ENCODE results near the gene TPM1.

The TPM1 gene

GRCh38 chr15:63015618-63016017 lies 26.9 kb upstream of the TPM1 start:
- DNase-seq (ENCODE audit: low read depth in 2 of 2, low spot score in 1 of 2), result no peak

GRCh38 chr15:63016234-63016633 lies 26.3 kb upstream of the TPM1 start:
- no peak for DNase-seq (ENCODE audit: low read depth in 2 of 2, low spot score in 1 of 2)

- DNase-seq (ENCODE audit: low read depth in 2 of 2, low spot score in 1 of 2), result no peak
Measured at GRCh38 chr15:63018639-63019038, 23.9 kb upstream of the TPM1 start.

GRCh38 chr15:63019511-63020109 lies 22.9 kb upstream of the TPM1 start:
- no peak for DNase-seq (ENCODE audit: low read depth in 2 of 2, low spot score in 1 of 2)

GRCh38 chr15:63020128-63020527 lies 22.4 kb upstream of the TPM1 start:
- DNase-seq (ENCODE audit: low read depth in 2 of 2, low spot score in 1 of 2), result no peak

GRCh38 chr15:63020759-63021430 lies 21.7 kb upstream of the TPM1 start:
- DNase-seq (ENCODE audit: low read depth in 2 of 2, low spot score in 1 of 2), result no peak

- DNase-seq (ENCODE audit: low read depth in 2 of 2, low spot score in 1 of 2), result no peak
Measured at GRCh38 chr15:63022181-63022580, 20.4 kb upstream of the TPM1 start.

- DNase-seq (ENCODE audit: low read depth in 2 of 2, low spot score in 1 of 2), result no peak
Measured at GRCh38 chr15:63022663-63023062, 19.9 kb upstream of the TPM1 start.

GRCh38 chr15:63023351-63023945 lies 19.1 kb upstream of the TPM1 start:
- DNase-seq (ENCODE audit: low read depth in 2 of 2, low spot score in 1 of 2), result no peak

- no peak for DNase-seq (ENCODE audit: low read depth in 2 of 2, low spot score in 1 of 2)
Measured at GRCh38 chr15:63025460-63025859, 17.1 kb upstream of the TPM1 start.

- no peak for DNase-seq (ENCODE audit: low read depth in 2 of 2, low spot score in 1 of 2)
Measured at GRCh38 chr15:63027646-63028045, 14.9 kb upstream of the TPM1 start.

- DNase-seq (ENCODE audit: low read depth in 2 of 2, low spot score in 1 of 2), result no peak
Measured at GRCh38 chr15:63028442-63029110, 14.0 kb upstream of the TPM1 start.

- no peak for DNase-seq (ENCODE audit: low read depth in 2 of 2, low spot score in 1 of 2)
Measured at GRCh38 chr15:63029676-63030075, 12.9 kb upstream of the TPM1 start.

GRCh38 chr15:63030101-63030551 lies 12.4 kb upstream of the TPM1 start:
- no peak for DNase-seq (ENCODE audit: low read depth in 2 of 2, low spot score in 1 of 2)

GRCh38 chr15:63034578-63034977 lies 8.0 kb upstream of the TPM1 start:
- DNase-seq (ENCODE audit: low read depth in 2 of 2, low spot score in 1 of 2), result no peak

GRCh38 chr15:63035253-63035652 lies 7.3 kb upstream of the TPM1 start:
- DNase-seq (ENCODE audit: low read depth in 2 of 2, low spot score in 1 of 2), result no peak

GRCh38 chr15:63035977-63036376 lies 6.6 kb upstream of the TPM1 start:
- DNase-seq (ENCODE audit: low read depth in 2 of 2, low spot score in 1 of 2), result no peak

GRCh38 chr15:63037976-63038720 lies 4.4 kb upstream of the TPM1 start:
- DNase-seq (ENCODE audit: low read depth in 2 of 2, low spot score in 1 of 2), result no peak

GRCh38 chr15:63038926-63039673 lies 3.4 kb upstream of the TPM1 start:
- no peak for DNase-seq (ENCODE audit: low read depth in 2 of 2, low spot score in 1 of 2)

GRCh38 chr15:63039811-63040210 lies 2.7 kb upstream of the TPM1 start:
- no peak for DNase-seq (ENCODE audit: low read depth in 2 of 2, low spot score in 1 of 2)

- DNase-seq (ENCODE audit: low read depth in 2 of 2, low spot score in 1 of 2), result no peak
Measured at GRCh38 chr15:63040509-63040908, 2.0 kb upstream of the TPM1 start.
